Ovary (tissue), 3 donors: ENCODE measurements around the gene SPATA13.

Source experiments
- CTCF ChIP-seq, 3 donors: fragments of 450-650 bp in 2 of 3; fragments of 200-600 bp in 1 of 3; IDR thresholded peaks; one replicate each; pipeline versions ENCODE4 v1.5.1 to v1.8.0; 2016 to 2022; ENCODE audit warnings: antibody characterized with exemption in 3 of 3, mild to moderate bottlenecking in 1 of 3
- EP300 ChIP-seq: sonication (generic); formaldehyde crosslinking; IDR thresholded peaks from one replicate; pipeline ENCODE4 v1.6.1; 2017; ENCODE audit warnings: antibody characterized with exemption
- POLR2A ChIP-seq: fragments of 450-650 bp; IDR thresholded peaks from one replicate; pipeline ENCODE4 v1.6.1; 2017; ENCODE audit warnings: antibody characterized with exemption, mild to moderate bottlenecking, moderate library complexity
- donor health status: DM: no; HTN: no; CAD: no.

- TF ChIP-seq CTCF (IDR thresholded peaks at IDR 0.05) (no peak), POLR2A (no peak), EP300 (no peak)
Measured at GRCh38 chr13:24215732-24216131, 55.2 kb downstream of the SPATA13 start.
